NCI-H1105 (cell line): Measurements from ENCODE around the gene TGFBR1.

ENCODE experiments used
- DNase-seq: peaks from one replicate; lab custom pipeline; 2025; lab: John Stamatoyannopoulos, UW

Gene TGFBR1

GRCh38 chr9:99171225-99172123 is 66.6 kb downstream of the TGFBR1 start:
- DNase-seq = no peak

DNA sequence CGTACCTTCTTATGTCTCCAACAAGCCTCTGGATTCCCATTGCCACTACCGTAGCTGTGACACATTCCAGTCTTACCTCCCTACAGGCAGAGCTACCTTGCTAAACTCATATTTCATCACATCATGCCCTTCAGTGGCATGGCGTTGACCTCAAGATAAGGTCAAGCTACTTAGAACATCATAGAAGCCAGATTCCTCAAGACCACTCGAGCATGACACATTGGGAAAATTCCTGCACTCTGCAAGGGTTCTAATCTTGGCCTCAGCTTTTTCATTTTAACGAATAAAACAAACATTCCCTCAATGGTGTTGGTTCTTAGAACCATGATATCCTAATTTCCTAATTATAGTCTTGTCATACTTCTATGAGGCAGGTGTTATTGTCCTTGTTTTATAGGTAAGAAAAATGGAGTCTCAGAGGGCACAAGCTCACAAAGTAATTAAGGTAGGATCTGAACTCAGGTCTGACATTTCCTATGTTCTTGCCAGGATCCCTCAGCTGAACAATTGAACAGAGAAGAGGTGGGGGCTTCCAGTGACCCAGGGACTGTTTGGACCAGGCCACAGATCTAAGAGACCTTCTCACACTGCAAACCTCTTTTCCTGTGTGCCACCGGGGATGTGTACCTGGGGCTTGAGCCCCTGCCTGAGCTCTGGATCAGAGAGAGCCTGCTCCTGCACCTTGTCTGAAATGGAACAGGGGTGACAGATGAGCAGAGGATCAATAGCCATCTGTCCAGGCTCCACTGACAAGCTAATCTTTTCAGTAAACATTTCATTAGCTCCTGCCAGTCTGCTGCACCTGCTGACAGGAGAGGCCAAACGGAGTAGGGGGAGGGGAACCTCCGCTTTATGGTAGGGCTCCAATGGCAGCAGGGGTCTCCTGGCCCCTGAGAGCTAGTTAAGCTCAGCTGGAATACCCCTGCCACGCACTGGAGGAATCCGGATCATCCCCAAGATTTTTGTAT is 67.5 kb downstream of the TGFBR1 start:
- DNase-seq = peak; percentile 22

GRCh38 chr9:99173570-99174504 is 68.9 kb downstream of the TGFBR1 start:
- no peak for DNase-seq

DNA sequence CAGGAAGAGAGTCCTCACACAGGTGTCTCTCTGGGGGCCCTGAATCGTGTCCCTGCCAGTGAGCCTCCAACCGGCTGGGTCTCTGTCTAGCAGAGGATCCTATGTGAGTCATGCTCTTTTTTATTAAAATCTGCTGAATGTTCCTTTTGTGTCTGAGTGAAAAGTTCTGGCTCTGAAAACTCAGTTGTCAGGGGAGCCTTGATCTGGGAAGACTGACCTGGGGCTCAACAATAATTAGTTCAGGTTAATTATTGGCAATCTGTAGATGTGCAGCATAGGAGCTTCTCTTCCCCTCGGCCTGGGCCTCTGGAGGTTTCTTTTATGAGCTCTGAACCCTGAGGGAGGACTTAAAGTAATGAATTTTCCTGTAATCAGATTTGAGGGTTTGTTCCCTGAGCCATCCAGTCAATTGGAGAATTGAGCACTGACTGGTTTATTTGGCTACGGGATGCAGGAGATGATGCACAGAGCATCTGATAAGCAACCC is 71.7 kb downstream of the TGFBR1 start:
- DNase-seq = no peak

DNA sequence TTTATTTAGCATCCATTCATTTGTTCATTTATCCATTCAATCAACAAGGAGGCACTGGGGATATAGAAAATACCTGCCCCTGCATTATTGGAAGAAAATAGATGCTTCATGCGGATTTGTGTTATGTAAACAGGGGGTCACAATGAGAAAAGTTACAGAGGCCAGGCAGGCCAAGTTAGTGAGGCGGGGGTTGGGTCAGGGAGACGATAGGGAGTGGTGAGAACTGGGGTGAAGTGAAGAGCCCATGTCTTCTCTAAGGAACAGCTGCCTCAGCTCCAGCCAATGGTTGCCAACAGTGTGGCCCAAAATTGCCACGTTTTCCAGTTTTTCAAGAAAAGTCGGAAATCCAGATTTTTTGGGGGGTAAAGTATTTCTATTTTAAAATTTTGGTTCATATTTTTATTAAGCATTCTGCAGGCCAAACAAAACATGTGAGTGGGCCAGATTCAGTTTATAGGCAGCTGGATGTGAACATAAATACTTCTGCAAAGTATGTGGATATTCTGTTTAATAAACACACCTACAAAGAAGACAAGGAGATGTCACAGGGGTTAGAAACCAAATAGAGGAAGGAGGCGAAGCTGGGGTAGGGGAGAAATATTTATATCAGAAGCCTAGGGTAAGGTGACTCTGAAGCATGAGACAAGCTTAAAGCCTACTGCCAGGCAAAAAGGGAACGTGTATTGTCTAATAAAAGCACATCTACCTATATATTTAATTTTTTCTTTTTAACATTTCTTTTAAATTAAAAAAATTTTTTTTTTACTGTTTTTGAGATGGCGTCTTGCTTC is 72.9 kb downstream of the TGFBR1 start:
- DNase-seq = no peak

DNA sequence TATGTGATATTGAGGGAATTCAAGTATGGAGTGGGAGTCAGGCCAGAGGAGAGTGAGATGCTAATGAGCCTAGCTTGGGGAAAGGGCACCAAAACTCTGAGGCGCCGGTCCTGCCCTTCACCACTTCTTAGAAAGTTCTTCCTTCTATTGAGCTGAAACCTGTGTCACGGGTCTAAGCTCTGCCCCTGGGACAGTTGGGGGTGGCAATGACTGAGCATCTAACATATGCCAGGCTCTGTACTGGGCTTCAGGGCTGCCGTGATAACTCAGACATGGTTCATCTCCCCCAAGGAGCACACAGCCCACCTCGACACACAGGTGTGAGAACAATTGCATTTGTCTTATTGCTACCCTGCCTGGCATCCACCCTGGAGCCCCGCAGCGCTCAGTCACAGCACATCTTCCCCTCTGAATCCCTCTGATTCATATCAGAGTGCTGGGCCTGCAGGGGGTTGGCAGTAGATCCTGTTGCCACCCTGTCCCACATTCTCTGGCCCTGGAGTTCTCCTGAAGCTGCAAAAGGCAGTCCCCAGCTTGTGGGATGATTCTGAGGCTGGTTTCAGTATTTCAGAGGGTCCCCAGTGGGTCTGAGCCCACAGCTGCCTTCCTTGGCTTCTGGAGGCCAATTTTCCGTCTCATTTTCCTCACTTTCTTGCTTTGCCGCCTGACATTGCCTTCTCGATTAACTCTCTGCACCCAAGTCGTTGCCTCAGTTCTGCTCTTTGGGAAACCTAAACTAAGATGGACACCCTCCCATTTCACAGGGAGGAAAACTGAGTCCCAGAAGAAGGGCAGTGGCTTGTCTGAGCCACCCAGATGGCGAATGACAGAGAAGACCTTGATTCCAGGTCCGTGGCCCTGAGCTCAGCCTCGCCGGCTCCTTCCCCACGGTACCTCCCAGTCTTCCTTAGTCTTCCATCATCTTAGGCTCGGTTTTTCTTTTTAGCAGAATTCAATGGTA is 74.3 kb downstream of the TGFBR1 start:
- no peak for DNase-seq

- no peak for DNase-seq
These were observed 75.3 kb downstream of the TGFBR1 start for GRCh38 chr9:99180199-99180598.

DNA sequence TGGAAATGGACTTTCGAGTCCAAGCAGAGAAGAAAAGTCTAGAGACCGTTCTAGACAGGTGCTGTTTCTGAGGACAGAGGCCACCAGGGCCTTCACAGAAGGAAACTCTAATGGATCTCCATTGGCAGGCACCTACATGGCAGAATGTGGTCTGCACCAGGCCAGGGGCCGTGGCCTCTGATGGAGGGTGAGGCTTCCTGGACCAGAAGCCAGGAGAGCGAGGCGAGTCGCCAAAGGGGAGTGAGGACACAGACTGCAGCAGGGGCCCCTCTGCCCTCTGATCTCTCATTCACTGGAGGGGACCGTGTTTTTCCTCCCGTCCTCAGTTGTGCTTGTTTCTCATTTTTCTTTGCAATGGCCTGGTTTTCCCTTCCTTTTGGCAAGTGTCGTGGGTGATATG is 75.7 kb downstream of the TGFBR1 start:
- no peak for DNase-seq

DNA sequence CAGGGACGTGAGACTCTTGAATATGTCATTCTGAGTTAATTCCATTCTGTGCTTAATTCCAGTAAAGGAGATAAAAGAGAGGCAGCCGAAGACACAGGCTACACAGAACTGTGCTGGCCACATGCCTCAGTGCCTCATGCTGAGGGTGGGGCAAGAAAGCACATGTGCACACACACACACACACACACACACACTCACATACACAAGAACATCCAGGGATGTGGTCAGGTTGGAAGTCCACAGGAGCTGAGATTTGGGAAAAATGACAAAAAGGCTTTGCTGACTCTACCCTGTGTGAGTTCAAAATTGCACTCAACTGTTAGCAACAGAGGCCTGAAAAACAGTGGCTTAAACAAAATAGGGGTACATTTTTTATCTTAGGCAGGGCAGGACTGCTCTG is 76.3 kb downstream of the TGFBR1 start:
- no peak for DNase-seq

- DNase-seq = no peak
These were observed 76.7 kb downstream of the TGFBR1 start for GRCh38 chr9:99181621-99182020.

DNA sequence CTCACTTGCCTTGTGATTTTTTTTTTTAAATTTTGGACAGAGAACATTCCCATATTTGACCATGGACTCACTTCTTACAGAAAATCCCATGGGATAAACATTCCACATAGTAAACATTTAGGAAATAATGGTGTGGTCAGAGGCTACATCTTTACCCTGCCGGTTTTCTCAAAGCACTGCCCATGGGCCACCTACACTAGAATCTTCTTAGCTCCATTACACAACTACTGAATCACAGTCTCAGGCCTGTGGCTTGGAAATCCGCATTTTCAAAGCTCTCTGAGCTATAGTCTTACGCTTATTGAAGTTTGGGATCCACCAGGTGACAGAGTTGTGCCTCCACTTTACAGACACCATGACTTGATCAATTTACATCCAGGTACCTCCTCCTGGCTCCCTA is 77.4 kb downstream of the TGFBR1 start:
- no peak for DNase-seq

- DNase-seq = no peak
These were observed 78.7 kb downstream of the TGFBR1 start for GRCh38 chr9:99183616-99184015.

DNA sequence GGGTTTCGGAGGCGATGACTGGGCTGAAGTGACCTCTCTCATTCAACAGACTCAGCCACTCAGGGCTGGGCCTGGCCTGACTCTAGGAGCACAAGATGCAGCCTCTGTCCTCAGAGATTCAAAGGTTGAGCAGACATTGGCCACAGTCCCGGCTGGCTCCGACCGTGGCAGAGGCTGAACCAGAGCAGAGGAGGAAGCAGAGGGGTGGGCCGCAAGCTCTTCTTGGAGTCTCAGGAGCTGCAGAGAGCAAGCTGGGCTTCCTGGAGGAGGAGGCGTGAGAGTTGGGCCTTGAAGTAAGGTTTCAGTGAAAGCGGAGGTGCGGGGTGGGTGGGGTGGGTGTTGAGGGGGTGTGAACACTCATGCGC is 79.2 kb downstream of the TGFBR1 start:
- DNase-seq = no peak

- peak; percentile 79 for DNase-seq
These were observed 79.8 kb downstream of the TGFBR1 start for GRCh38 chr9:99184475-99185347.

GRCh38 chr9:99185348-99185632 is 80.4 kb downstream of the TGFBR1 start:
- no peak for DNase-seq

GRCh38 chr9:99185934-99186333 is 81.0 kb downstream of the TGFBR1 start:
- no peak for DNase-seq

DNA sequence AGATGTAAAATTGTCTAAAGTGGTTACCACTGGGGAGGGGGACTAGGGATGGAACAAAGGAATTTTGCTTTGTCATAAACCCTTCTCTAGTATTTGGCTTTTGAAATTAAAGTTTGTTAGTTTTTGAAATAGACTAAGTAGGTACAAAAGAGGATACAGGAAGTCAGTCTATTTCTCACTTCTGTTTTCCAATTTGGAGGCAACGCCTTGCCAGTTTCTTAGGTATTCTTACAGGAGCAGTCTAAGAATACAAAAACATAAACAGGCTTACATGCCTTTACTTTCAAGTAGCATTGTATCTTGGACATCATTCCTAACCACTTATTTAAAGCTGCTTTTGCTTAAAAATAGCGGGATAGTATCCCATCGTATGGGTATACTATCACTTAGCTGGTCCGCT is 82.4 kb downstream of the TGFBR1 start:
- no peak for DNase-seq

- DNase-seq = no peak
These were observed 84.3 kb downstream of the TGFBR1 start for GRCh38 chr9:99189186-99189585.
